OCI-LY7 (cell line): Measurements from ENCODE around the gene TMEM259. TPM values are rescaled to one million over a fixed set of nuclear protein-coding genes. Genes with fewer than 3 reads are reported as not detected.

Experiments
- BruUV-seq: library from RNA; stranded (reverse); fragments of 400-500 nt; replicated peaks from 2 replicates; lab custom pipeline; 2021; lab: Mats Ljungman, UMichigan
- CTCF ChIA-PET: fragments of 300-600 bp; sonication (Branson Sonifier 250); formaldehyde crosslinking; loops from one replicate; lab custom pipeline; 2022; ENCODE audit warnings: antibody characterized with exemption; ENCODE audit not compliant: unreplicated experiment; lab: Charles Lee
- POLR2A ChIA-PET: fragments of 300-600 bp; sonication (Branson Sonifier 250); formaldehyde crosslinking; loops from one replicate; lab custom pipeline; 2022; ENCODE audit warnings: antibody characterized with exemption; lab: Charles Lee
- DNase-seq: peaks from one replicate; pipeline ENCODE4 v3.0.0-alpha.2; 2015; ENCODE audit warnings: low spot score
- H2AFZ ChIP-seq: fragments of 200-600 bp; sonication (generic), shearing (Covaris generic); 2 replicates; pipeline ENCODE4 v1.6.1; 2014; ENCODE audit warnings: mild to moderate bottlenecking, antibody characterized with exemption, low read length, moderate library complexity
- H3K27ac ChIP-seq: fragments of 200-600 bp; sonication (generic); 2 replicates; pipeline ENCODE4 v1.5.1; 2014; ENCODE audit warnings: mixed run types, low read depth, mild to moderate bottlenecking, moderate library complexity, low read length, inconsistent platforms; ENCODE audit not compliant: poor library complexity, severe bottlenecking
- H3K36me3 ChIP-seq: fragments of 200-600 bp; sonication (generic); 2 replicates; pipeline ENCODE4 v1.6.1; 2014; ENCODE audit warnings: mild to moderate bottlenecking, antibody characterized with exemption, low read length, moderate library complexity, mixed read lengths; ENCODE audit not compliant: insufficient read depth
- H3K4me1 ChIP-seq: fragments of 200-600 bp; sonication (generic); 2 replicates; pipeline ENCODE4 v1.5.1; 2014; ENCODE audit warnings: mild to moderate bottlenecking, low read length; ENCODE audit not compliant: insufficient read depth, poor library complexity, severe bottlenecking
- H3K4me2 ChIP-seq: fragments of 200-600 bp; sonication (generic); 2 replicates; pipeline ENCODE4 v1.6.1; 2014; ENCODE audit warnings: mild to moderate bottlenecking, low read length
- H3K4me3 ChIP-seq: fragments of 200-600 bp; sonication (generic); 2 replicates; pipeline ENCODE4 v1.5.1; 2014; ENCODE audit warnings: mild to moderate bottlenecking, low read depth, low read length; ENCODE audit not compliant: poor library complexity, severe bottlenecking
- H3K79me2 ChIP-seq: fragments of 200-600 bp; sonication (generic); 2 replicates; pipeline ENCODE4 v1.6.1; 2016; ENCODE audit warnings: low read depth, mild to moderate bottlenecking, low read length, moderate library complexity, mixed read lengths; ENCODE audit not compliant: insufficient read depth
- H3K9me2 ChIP-seq: fragments of 200-600 bp; sonication (generic); 2 replicates; pipeline ENCODE4 v1.6.1; 2016; ENCODE audit warnings: mild to moderate bottlenecking, low read length, mixed read lengths; ENCODE audit not compliant: insufficient read depth
- H3K9me3 ChIP-seq: fragments of 200-600 bp; sonication (generic); 2 replicates; pipeline ENCODE4 v1.6.1; 2014; ENCODE audit warnings: mild to moderate bottlenecking, mixed run types, low read length, mixed read lengths
- H4K20me1 ChIP-seq: fragments of 200-600 bp; sonication (generic); 2 replicates; pipeline ENCODE4 v1.6.1; 2014; ENCODE audit warnings: mild to moderate bottlenecking, antibody characterized with exemption, low read length, moderate library complexity, mixed read lengths; ENCODE audit not compliant: insufficient read depth
- EZH2phosphoT487 ChIP-seq: fragments of 200-600 bp; sonication (generic); IDR thresholded peaks from 2 replicates; pipeline ENCODE4 v1.6.1; 2018; ENCODE audit warnings: low read depth, borderline replicate concordance, mild to moderate bottlenecking, mixed run types, antibody characterized with exemption, low read length, moderate library complexity, mixed read lengths
- intact Hi-C: fragments of 100-400 bp; cut with micrococcal nuclease; formaldehyde crosslinking; loops from one replicate; pipeline ENCODE4 v1.10.0; 2022; ENCODE audit not compliant: unreplicated experiment
- total RNA-seq, 2 experiments: library from RNA; depleted of rRNA in 1 of 2; stranded (reverse); fragments of >200 nt in 1 of 2; shearing (Covaris generic) in 1 of 2; gene quantifications; 2 replicates each; pipeline ENCODE4 v1.2.3, GENCODE V29; 2014 to 2022
- TF ChIP-seq, protein P1 (sequence below): fragments of 200-600 bp; sonication (generic); conservative IDR thresholded peaks from 2 replicates; pipeline ENCODE4 v1.5.1; 2014; ENCODE audit warnings: mild to moderate bottlenecking, antibody characterized with exemption, low read length, moderate library complexity, mixed read lengths

Gene TMEM259
- total RNA-seq, 2 experiments from 2014 or later = 169 to 195 TPM

DNA sequence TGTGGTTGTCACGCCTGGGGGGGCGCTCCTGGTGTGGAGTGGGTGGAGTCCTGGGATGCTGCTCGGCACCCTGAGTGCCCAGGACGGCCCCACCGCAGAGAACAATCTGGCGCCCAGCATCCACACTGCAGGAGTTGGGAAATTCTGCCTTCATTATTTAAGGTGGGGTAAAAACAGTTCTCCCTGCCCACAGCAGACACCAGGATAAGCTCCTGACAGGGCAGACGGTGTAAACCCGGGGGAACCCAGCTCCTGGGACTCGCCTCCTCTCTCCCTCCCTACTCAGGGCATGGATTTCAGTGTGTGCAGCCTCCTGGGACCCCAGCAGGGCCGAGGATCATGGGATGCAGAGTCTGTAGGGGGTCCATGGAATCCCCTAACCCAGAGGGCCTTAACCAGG is 44.4 kb downstream of the TMEM259 start:
- no peak overlapping the region for H3K4me3 ChIP-seq
- POLR2A ChIA-PET = no interaction called here
- no peak for DNase-seq
- no peaks in the 10 kb centered on the region for H4K20me1 ChIP-seq
- no peaks in the 10 kb centered on the region for H3K4me1 ChIP-seq
- no peak overlapping the region for H3K4me2 ChIP-seq
- intact Hi-C loops = no loop called here
- H2AFZ ChIP-seq = no peak overlapping the region
- H3K79me2 ChIP-seq = no peaks in the 10 kb centered on the region
- BruUV-seq = no TSS peak
- H3K27ac ChIP-seq = no peak overlapping the region
- CTCF ChIA-PET = no interaction called here
- H3K9me2 ChIP-seq = no peaks in the 10 kb centered on the region
- TF ChIP-seq, protein P1, sequence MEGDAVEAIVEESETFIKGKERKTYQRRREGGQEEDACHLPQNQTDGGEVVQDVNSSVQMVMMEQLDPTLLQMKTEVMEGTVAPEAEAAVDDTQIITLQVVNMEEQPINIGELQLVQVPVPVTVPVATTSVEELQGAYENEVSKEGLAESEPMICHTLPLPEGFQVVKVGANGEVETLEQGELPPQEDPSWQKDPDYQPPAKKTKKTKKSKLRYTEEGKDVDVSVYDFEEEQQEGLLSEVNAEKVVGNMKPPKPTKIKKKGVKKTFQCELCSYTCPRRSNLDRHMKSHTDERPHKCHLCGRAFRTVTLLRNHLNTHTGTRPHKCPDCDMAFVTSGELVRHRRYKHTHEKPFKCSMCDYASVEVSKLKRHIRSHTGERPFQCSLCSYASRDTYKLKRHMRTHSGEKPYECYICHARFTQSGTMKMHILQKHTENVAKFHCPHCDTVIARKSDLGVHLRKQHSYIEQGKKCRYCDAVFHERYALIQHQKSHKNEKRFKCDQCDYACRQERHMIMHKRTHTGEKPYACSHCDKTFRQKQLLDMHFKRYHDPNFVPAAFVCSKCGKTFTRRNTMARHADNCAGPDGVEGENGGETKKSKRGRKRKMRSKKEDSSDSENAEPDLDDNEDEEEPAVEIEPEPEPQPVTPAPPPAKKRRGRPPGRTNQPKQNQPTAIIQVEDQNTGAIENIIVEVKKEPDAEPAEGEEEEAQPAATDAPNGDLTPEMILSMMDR = no peak
- no peak for TF ChIP-seq EZH2phosphoT487
- H3K36me3 ChIP-seq = peaks cover 3% of the 10 kb centered on the region; the same call in 1 of the 2 replicates
- H3K9me3 ChIP-seq = 0 out of 2 replicates have a peak, but pooled peaks cover 2% of the 10 kb centered on the region

DNA sequence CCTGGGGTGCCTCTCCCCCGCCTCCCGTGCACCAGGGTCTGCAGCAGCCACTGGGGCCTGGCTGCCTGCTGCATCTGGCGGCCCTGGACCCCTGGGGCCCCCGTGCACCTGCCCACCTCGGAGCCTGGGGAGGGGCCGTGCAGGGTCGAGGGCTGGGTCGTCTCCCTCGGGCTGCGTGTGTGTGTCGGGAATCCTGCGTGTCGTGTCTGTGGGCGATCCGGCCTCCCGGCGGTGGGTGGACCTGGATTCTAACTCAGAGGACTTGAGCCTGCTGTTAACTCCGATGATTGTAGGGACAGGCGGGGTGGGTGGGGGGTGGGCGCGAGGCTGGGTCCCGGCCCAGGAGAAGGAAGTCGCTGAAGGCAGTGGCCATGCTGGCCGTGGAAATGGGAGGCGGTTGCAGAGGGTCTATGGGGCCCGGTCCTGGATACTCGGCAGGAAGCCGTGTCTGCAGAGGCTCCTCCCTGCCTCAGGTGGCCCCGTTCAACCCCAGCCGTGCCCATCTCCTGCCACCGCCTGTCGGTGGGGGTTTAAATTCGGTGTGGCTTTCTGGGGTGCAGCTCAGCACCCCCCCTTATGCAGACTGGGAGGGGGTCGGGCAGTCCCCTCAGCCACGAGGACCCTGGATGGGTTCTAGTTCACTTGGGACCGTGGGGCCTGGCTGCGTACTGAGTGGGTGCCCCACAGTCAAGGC is 46.2 kb downstream of the TMEM259 start:
- Histone ChIP-seq H3K9me2 (no peaks in the 10 kb centered on the region), H2AFZ (no peak overlapping the region), H4K20me1 (no peaks in the 10 kb centered on the region), H3K4me3 (no peak overlapping the region), H3K36me3 (peaks cover 13% of the 10 kb centered on the region), H3K9me3 (peaks cover 11% of the 10 kb centered on the region), H3K4me1 (no peaks in the 10 kb centered on the region), H3K27ac (no peak overlapping the region), H3K4me2 (no peak overlapping the region), H3K79me2 (no peaks in the 10 kb centered on the region)
- POLR2A ChIA-PET = no interaction called here
- BruUV-seq = no TSS peak
- CTCF ChIA-PET = no interaction called here
- TF ChIP-seq, protein P1 = no peak
- TF ChIP-seq EZH2phosphoT487 = no peak
- intact Hi-C loops = no loop called here
- DNase-seq = no peak

DNA sequence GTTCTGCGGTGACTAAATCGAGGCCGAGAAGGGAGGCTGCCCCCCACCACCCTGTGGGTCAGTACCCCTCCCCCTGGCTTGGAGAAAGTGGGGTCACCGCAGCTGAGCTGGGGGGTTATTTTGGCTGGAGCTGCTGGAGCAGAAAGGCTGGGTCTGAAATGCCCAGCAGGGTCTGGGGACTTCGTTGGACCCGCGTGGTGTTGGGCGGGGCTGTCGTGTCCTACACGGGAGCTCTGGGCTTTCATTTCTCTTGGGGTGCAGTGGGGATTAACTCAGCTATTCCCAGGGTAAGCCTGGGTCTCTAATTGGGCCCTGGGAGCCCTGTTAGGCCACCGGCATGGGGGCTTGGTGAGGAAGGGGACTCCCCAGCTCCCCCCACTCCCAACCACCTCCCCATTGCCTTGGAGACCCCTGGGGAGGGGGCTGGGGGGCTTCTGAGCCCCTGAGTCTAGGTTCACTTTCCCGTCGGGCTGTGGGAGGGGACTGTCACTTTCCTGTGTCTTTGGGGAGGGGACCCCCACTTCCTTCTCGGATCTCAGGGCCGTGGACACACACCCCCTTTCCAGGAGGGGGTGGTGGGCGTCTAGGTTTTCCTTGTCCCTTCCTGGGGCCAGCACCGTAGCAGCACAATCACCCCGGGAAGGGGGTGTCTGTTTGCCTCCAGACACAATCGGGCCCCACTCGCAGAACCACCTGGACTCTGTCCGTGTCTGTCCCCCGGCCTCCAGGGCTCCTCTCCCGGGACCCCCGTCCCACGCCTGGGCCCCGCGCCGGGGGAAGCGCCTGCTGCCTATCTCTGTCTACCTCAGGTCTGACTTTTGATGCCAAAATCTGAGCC is 47.0 kb downstream of the TMEM259 start:
- Histone ChIP-seq H2AFZ (no peak overlapping the region), H3K9me3 (peaks cover 11% of the 10 kb centered on the region), H3K27ac (no peak overlapping the region), H3K4me3 (no peak overlapping the region), H3K36me3 (peaks cover 13% of the 10 kb centered on the region), H3K4me1 (no peaks in the 10 kb centered on the region), H3K79me2 (no peaks in the 10 kb centered on the region), H3K4me2 (no peak overlapping the region), H4K20me1 (no peaks in the 10 kb centered on the region), H3K9me2 (no peaks in the 10 kb centered on the region)
- POLR2A ChIA-PET = no interaction called here
- no TSS peak for BruUV-seq
- TF ChIP-seq EZH2phosphoT487 = no peak
- TF ChIP-seq, protein P1 = no peak
- no peak for DNase-seq
- intact Hi-C loops = no loop called here
- CTCF ChIA-PET = no interaction called here
